OCI-LY7 (cell line): ENCODE measurements around the gene PITPNB.

Source experiments
- EZH2phosphoT487 ChIP-seq: fragments of 200-600 bp; sonication (generic); IDR thresholded peaks from 2 replicates; pipeline ENCODE4 v1.6.1; 2018; ENCODE audit warnings: low read depth, borderline replicate concordance, mild to moderate bottlenecking, mixed run types, antibody characterized with exemption, low read length, moderate library complexity, mixed read lengths
- TF ChIP-seq, protein P1 (sequence below): fragments of 200-600 bp; sonication (generic); conservative IDR thresholded peaks from 2 replicates; pipeline ENCODE4 v1.5.1; 2014; ENCODE audit warnings: mild to moderate bottlenecking, antibody characterized with exemption, low read length, moderate library complexity, mixed read lengths

DNA sequence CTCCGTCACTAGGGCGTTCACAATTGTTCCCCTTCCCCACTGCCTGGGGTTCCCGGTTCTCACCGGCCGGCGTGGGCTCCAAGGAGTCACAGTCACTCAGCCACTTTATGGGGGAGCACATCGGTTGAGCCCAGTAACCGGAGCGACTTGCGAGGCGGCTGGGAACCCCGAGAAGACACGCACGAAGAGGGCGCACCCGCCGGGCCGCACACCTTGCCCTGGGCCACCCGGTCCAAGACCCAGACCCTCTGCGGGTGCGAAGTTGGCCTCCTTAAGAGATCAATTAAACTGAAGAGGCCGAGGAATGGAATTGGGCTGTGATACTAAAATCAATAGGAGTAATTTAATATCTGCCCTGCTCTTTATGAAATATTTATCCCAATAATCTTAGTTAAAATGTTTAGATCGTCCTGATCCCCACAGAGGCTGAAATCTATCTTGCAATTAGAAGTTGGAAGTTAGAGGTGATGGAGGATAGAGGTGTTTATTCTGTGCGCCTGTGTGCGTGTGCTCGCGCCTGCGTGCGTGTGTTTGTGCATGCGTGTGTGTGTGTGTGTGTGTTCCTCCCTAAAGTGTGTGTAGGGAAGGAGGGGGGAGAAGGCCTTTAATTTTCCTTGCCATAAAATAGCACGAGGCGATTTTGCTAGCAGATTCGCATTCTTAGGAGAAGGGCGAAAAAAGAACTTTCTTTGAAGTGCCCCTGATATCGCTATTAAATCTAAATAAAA is 116.5 kb downstream of the PITPNB start:
- TF ChIP-seq, protein P1, sequence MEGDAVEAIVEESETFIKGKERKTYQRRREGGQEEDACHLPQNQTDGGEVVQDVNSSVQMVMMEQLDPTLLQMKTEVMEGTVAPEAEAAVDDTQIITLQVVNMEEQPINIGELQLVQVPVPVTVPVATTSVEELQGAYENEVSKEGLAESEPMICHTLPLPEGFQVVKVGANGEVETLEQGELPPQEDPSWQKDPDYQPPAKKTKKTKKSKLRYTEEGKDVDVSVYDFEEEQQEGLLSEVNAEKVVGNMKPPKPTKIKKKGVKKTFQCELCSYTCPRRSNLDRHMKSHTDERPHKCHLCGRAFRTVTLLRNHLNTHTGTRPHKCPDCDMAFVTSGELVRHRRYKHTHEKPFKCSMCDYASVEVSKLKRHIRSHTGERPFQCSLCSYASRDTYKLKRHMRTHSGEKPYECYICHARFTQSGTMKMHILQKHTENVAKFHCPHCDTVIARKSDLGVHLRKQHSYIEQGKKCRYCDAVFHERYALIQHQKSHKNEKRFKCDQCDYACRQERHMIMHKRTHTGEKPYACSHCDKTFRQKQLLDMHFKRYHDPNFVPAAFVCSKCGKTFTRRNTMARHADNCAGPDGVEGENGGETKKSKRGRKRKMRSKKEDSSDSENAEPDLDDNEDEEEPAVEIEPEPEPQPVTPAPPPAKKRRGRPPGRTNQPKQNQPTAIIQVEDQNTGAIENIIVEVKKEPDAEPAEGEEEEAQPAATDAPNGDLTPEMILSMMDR = no peak
- TF ChIP-seq EZH2phosphoT487 = no peak
